Pancreas (tissue), 10 donors: ENCODE data around the gene PSD. TPM values are rescaled to one million over a fixed set of nuclear protein-coding genes. Genes with fewer than 3 reads are reported as not detected.
A peak's percentile ranks its signal among the peaks of the same experiment; 100 is the strongest.

Experiments
- ATAC-seq, 4 donors: fragments of 200-7000 bp; cut with Tn5 transposase; one replicate each; pipeline versions ENCODE4 v1.8.0 to v1.9.1; 2020; ENCODE audit warnings: mild to moderate bottlenecking in 4 of 4, moderate library complexity in 4 of 4
- DNase-seq, 6 donors: peaks; one replicate each; pipeline ENCODE4 v3.0.0-alpha.2; 2020
- FAIRE-seq: peaks from 2 replicates; lab custom pipeline; 2012; peaks lifted over from hg19 to GRCh38; lab: Jason Lieb, UNC
- H3K27ac ChIP-seq, 4 donors: fragments of 200-600 bp; sonication (generic); 1 replicate in 3 of 4; 2 replicates in 1 of 4; pipeline versions ENCODE4 v1.5.0 to v1.8.0; 2020
- H3K27me3 ChIP-seq, 4 donors: fragments of 200-600 bp; one replicate each; pipeline ENCODE4 v1.8.0; 2021
- H3K36me3 ChIP-seq, 3 donors: fragments of 200-600 bp; sonication (generic) in 1 of 3; one replicate each; pipeline versions ENCODE4 v1.5.0 to v1.8.0; 2020 to 2021
- H3K4me1 ChIP-seq, 3 donors: fragments of 200-600 bp; one replicate each; pipeline ENCODE4 v1.8.0; 2021
- H3K4me3 ChIP-seq, 4 donors: fragments of 200-600 bp; sonication (generic) in 2 of 4; one replicate each; pipeline versions ENCODE4 v1.5.0 to v1.8.0; 2020 to 2021
- H3K9me3 ChIP-seq, 4 donors: fragments of 200-600 bp; one replicate each; pipeline ENCODE4 v1.8.0; 2021
- WGBS, 2 donors: extraction: QIAGEN DNeasy Blood & Tissue Kit; methylation state at CpG; one replicate each; pipeline ENCODE4 v1.1.7; 2013; 5-methylcytosine and 5-hydroxymethylcytosine counted together
- intact Hi-C, 3 donors: fragments of 100-400 bp; cut with DNase I; formaldehyde crosslinking; loops; one replicate each; pipeline versions ENCODE4 v1.11.1 to v1.14.2; 2022
- polyA plus RNA-seq, 2 donors: library from polyadenylated mRNA; stranded (reverse); fragments of 200-250 nt; gene quantifications; one replicate each; pipeline ENCODE4 v1.2.3, GENCODE V29; 2013
- total RNA-seq, 6 donors: library from RNA; stranded (reverse); fragmentation: NEBNext Ultra II Directional in 4 of 6; extraction: Animal tissue kit (Norgen Biotek cat#: 25700) in 4 of 6; gene quantifications; one replicate each; pipeline versions ENCODE4 v1.2.1 to v1.2.4, GENCODE V29; 2021 to 2023
- TF ChIP-seq, protein P1 (sequence below), 4 donors: fragments of 200-600 bp; sonication (generic) in 3 of 4; IDR thresholded peaks; one replicate each; pipeline versions ENCODE4 v1.5.0 to v1.8.0; 2021; ENCODE audit warnings: antibody characterized with exemption in 4 of 4
- donor health status: healthy with polysubstance abuse.
- donor health status: DM: no; HTN: no; CAD: no; lungs with moderate emphysema.
- donor health status: DM: no; HTN: no; CAD: no.
- donor health status: control.
- donor health status: control.
- donor health status: Bipolar disorder and iron deficiency.
- donor health status: DM: yes; HTN: yes; CAD: no.
- donor health status: DM: no; HTN: no; CAD: no.
- donor health status: DM: no; HTN: no; CAD: no.
- donor health status: DM: yes; HTN: yes; CAD: no.

PSD gene
- total and polyA plus RNA-seq, 8 donors, result 2.1 to 30.9 (median 5.2) TPM

DNA sequence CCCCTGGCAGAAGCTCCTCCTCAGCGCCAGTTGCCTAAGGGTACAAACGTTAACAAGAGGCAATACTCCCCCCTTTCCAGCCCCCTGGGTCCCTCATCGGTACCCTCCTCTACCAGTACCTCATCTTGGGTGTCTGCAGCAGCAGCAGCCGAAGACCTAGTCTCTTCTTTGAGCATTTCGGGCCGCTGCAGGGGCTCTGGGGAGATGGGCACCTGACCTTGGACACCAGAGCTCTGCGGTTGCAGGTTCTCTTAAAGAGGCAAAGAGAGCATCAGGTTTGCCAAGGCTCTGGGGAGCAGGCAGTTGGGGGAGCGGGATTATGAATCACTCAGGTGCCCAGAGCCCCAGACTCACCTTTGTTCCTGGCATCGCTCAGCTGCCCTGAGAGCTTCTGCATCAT, 5.6 kb upstream of the PSD start:
- intact Hi-C loops, result no loop called here

DNA sequence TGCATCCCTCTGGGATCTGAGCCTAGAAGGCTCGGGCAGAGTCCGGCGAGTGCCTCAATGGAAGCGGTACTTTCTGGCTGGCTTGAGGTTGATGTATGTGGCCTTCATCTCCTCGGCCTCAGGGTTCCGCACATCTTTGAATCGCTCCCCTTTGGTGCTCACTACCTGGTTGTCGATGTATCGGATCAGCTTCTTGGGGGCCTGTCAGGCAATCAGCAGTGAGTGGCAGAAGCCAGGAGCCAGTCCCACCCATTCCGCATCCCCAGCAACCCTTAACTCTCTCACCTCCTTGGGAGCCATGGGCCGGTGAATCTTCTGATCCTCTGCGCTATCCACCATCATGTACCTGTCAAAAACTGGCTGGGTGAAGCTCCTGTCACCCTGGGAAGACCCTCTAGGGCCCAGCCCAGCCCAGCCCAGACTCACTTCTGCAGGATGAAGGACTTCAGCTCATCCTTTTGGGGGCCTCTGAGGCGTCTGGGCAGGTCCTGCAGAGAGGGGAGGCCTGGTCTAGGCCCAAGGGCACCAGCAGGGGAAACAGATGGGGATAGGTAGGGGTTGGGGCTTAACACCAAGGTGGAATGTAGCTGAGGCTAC, 4.9 kb upstream of the PSD start:
- WGBS, 2 donors, result 82 to 90% methylated on average over 13 of the region's 13 CpGs
- DNase-seq, result peak in 1 of 6 donors; percentile 58
- TF ChIP-seq, protein P1, sequence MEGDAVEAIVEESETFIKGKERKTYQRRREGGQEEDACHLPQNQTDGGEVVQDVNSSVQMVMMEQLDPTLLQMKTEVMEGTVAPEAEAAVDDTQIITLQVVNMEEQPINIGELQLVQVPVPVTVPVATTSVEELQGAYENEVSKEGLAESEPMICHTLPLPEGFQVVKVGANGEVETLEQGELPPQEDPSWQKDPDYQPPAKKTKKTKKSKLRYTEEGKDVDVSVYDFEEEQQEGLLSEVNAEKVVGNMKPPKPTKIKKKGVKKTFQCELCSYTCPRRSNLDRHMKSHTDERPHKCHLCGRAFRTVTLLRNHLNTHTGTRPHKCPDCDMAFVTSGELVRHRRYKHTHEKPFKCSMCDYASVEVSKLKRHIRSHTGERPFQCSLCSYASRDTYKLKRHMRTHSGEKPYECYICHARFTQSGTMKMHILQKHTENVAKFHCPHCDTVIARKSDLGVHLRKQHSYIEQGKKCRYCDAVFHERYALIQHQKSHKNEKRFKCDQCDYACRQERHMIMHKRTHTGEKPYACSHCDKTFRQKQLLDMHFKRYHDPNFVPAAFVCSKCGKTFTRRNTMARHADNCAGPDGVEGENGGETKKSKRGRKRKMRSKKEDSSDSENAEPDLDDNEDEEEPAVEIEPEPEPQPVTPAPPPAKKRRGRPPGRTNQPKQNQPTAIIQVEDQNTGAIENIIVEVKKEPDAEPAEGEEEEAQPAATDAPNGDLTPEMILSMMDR (IDR thresholded peaks at IDR 0.05), result no peak
- no peak for ATAC-seq
- Histone ChIP-seq H3K36me3 (peaks cover 0 to 7% (median 0%) of the 10 kb centered on the region in 3 donors), H3K4me3 (peak overlapping the region in 2 of 4 donors; percentile 59 to 72), H3K9me3 (no peaks in the 10 kb centered on the region), H3K4me1 (peaks cover 7 to 19% (median 12%) of the 10 kb centered on the region in 3 donors), H3K27me3 (no peaks in the 10 kb centered on the region), H3K27ac (no peak overlapping the region)
- intact Hi-C loops, result no loop called here
- no peak for FAIRE-seq

More for the DNA sequence above, 5.6 kb upstream of the PSD start:
- Histone ChIP-seq H3K27me3 (no peaks in the 10 kb centered on the region), H3K9me3 (no peaks in the 10 kb centered on the region), H3K36me3 (peaks cover 0 to 7% (median 0%) of the 10 kb centered on the region in 3 donors), H3K4me3 (no peak overlapping the region), H3K27ac (no peak overlapping the region), H3K4me1 (peaks cover 7 to 16% (median 12%) of the 10 kb centered on the region in 3 donors)
- 69 to 89% methylated on average over 9 of the region's 9 CpGs for WGBS, 2 donors
- TF ChIP-seq, protein P1 (IDR thresholded peaks at IDR 0.05), result no peak
- ATAC-seq (no peak), DNase-seq (peak in 1 of 6 donors; percentile 67), FAIRE-seq (no peak)

DNA sequence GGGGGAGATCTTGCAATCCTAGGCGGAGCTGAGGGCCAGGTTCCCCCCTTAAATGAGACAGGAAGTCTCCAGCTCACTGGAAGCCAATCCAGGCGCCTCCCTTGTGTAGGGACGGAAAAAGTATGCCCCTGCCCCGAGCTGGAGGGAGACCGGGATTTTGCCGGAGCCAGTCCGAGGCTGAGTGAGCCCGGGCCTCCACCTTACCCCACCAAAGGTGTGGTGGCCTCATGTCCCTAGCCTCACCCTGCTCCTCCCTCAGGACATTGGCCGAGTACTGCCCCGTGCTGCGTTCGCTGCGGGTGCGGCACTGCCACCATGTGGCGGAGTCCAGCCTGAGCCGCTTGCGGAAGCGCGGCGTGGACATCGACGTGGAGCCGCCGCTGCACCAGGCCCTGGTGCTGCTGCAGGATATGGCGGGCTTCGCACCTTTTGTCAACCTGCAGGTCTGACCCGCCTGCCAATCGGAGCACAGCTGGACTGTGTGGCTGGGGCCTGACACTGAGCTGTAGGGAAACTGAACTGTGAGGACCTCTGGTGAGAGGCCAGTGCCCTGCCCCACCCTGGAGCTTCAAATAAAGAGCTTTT, 4.1 kb upstream of the PSD start:
- Histone ChIP-seq H3K4me1 (peaks cover 7 to 19% (median 12%) of the 10 kb centered on the region in 3 donors), H3K9me3 (no peaks in the 10 kb centered on the region), H3K36me3 (peaks cover 0 to 7% (median 0%) of the 10 kb centered on the region in 3 donors), H3K4me3 (peak overlapping the region; percentile 59 to 77 (median 74)), H3K27me3 (no peaks in the 10 kb centered on the region), H3K27ac (peak overlapping the region; percentile 86 to 93 (median 92))
- TF ChIP-seq, protein P1 (IDR thresholded peaks at IDR 0.05), result peak; percentile 64 to 78 (median 70)
- FAIRE-seq (no peak), ATAC-seq (peak; percentile 53 to 71 (median 66)), DNase-seq (peak; percentile 73 to 95 (median 88))
- intact Hi-C loops, result no loop called here
- WGBS, 2 donors, result 1 to 3% methylated on average over 28 of the region's 28 CpGs

DNA sequence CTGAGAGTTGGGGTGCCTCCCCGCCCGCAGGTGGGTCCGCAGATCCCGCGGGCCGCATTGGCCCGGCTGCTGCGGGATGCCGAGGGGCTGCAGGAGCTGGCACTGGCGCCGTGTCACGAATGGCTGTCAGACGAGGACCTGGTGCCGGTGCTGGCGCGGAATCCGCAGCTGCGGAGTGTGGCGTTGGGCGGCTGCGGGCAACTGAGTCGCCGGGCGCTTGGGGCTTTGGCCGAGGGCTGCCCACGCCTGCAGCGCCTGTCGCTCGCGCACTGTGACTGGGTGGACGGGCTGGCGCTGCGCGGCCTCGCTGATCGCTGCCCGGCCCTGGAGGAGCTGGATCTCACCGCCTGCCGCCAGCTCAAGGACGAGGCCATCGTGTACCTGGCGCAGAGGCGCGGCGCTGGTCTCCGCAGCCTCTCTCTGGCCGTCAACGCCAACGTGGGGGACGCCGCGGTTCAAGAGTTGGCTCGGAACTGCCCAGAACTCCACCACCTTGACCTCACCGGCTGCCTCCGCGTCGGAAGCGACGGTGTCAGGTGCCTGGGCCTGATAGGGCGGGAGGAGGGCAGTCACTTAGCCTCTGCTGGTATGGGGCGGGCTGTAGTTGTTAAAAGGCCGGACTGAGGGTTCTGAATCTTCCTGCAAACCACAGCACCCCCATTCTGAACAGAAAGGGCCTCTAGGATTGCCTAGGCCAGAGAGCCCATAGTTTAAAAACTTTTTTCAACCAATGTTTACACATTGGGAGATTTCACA, 3.4 kb upstream of the PSD start:
- FAIRE-seq, result no peak
- intact Hi-C loops, result no loop called here
- TF ChIP-seq, protein P1 (IDR thresholded peaks at IDR 0.05), result no peak
- Histone ChIP-seq H3K9me3 (no peaks in the 10 kb centered on the region), H3K27me3 (no peaks in the 10 kb centered on the region), H3K4me1 (peaks cover 7 to 19% (median 12%) of the 10 kb centered on the region in 3 donors), H3K4me3 (peak overlapping the region; percentile 59 to 77 (median 74)), H3K36me3 (peaks cover 0 to 7% (median 0%) of the 10 kb centered on the region in 3 donors), H3K27ac (peak overlapping the region; percentile 86 to 93 (median 92))
- WGBS, 2 donors, result 1% methylated on average over 49 to 62 of the region's 62 CpGs
- peak in 5 of 6 donors; percentile 74 to 91 (median 76) for DNase-seq
- ATAC-seq, result peak; percentile 28 to 58 (median 38)
